ENCODE measurements around the gene TNS2. TPM values are rescaled to one million over a fixed set of nuclear protein-coding genes. Genes with fewer than 3 reads are reported as not detected.

TNS2 gene
- total RNA-seq, 1 donor from 2014 or later, result 2.5 TPM

DNA sequence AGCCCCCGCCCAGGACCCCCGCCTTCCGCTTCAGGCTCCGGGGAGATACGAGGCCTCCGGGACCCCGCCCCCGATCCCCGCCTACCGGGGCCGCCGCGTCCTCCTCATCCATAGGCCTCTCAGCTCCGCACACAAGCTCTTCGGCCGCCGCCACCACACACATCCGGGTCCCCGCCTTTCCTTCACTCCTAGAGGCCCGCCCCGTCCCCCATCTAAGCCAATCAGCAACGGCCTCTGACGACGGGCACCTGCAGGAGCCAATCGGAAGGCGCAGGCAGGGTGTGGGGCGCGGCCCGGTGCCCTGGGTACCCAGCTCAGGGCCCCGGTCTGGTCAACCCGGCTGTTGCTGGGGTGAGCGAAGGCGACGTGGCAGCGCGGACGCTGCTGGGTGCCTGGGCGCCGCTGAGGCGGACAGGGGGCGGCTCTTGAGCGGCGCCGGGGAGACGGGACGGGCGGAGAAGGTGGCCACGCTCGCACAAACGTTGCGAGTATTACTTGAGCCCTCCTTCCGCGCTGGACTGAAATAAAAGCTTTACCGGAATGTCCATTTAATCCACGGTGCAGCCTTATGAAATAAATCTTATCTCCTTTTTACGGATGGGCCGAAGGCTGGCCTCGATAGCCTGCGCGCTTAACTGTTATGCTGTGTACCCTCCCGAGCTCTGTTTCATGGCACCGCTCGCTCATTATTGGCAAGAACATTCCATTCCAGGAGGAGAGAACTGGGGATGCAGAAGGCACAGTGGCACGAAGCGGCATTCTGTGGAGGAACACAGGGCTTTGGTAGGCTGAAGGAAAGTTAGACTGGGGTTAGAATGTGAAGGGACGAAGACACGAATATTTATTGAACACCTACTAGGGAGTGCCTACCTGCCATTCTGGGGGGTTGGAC lies 29.6 kb downstream of the TNS2 start, which contains the start of gene SPRYD3:
TSS of gene SPRYD3 (minus strand) at position 165 of the 892 bp plus-strand sequence. CDS start at position 108, 57 bp downstream.
- Mint-ChIP-seq H3K36me3 (ENCODE audit: unreplicated experiment) (peaks cover 5% of the 10 kb centered on the region), H3K27ac (ENCODE audit: unreplicated experiment) (peak within 1 kb of the TSS; percentile 87), H3K4me1 (ENCODE audit: low read depth, unreplicated experiment) (no peaks in the 10 kb centered on the region), H3K9me3 (ENCODE audit: unreplicated experiment) (no peaks in the 10 kb centered on the region), H3K27me3 (ENCODE audit: unreplicated experiment) (peaks cover 2% of the 10 kb centered on the region), H3K4me3 (ENCODE audit: unreplicated experiment) (peak within 1 kb of the TSS; percentile 94)
- peak; percentile 96 for DNase-seq
- TF ChIP-seq, protein P1, sequence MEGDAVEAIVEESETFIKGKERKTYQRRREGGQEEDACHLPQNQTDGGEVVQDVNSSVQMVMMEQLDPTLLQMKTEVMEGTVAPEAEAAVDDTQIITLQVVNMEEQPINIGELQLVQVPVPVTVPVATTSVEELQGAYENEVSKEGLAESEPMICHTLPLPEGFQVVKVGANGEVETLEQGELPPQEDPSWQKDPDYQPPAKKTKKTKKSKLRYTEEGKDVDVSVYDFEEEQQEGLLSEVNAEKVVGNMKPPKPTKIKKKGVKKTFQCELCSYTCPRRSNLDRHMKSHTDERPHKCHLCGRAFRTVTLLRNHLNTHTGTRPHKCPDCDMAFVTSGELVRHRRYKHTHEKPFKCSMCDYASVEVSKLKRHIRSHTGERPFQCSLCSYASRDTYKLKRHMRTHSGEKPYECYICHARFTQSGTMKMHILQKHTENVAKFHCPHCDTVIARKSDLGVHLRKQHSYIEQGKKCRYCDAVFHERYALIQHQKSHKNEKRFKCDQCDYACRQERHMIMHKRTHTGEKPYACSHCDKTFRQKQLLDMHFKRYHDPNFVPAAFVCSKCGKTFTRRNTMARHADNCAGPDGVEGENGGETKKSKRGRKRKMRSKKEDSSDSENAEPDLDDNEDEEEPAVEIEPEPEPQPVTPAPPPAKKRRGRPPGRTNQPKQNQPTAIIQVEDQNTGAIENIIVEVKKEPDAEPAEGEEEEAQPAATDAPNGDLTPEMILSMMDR (IDR thresholded peaks at IDR 0.05; ENCODE audit: partially characterized antibody, unreplicated experiment), result no peak

DNA sequence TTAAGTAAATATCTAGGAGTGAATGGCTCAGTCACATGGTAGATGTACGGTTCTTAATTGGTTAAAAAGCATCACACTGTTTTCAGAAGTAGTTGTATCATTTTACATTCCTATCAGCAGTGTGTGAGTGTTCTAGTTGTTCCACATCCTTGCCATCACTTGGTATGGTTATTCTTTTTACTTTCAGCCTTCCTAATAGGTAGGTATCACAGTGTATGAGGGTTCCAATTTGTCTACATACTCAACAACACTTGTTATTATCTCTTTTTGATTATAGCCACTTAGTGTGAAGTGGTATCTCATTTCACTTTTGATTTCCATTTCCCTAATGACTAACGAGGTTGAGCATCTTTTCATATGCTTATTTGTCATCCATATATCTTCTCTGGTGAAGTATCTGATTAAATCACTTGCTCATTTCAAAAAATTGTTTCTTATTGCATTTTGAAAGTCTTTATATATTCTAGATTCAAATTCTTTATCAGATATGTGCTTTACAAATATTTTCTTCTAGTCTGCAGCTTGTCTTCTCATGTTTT lies 32.8 kb downstream of the TNS2 start:
- Mint-ChIP-seq H3K27me3 (ENCODE audit: unreplicated experiment) (peaks cover 4% of the 10 kb centered on the region), H3K9me3 (ENCODE audit: unreplicated experiment) (no peaks in the 10 kb centered on the region), H3K4me1 (ENCODE audit: low read depth, unreplicated experiment) (no peaks in the 10 kb centered on the region), H3K27ac (ENCODE audit: unreplicated experiment) (no peak overlapping the region), H3K36me3 (ENCODE audit: unreplicated experiment) (no peaks in the 10 kb centered on the region), H3K4me3 (ENCODE audit: unreplicated experiment) (no peak overlapping the region)
- no peak for DNase-seq
- TF ChIP-seq, protein P1 (IDR thresholded peaks at IDR 0.05; ENCODE audit: partially characterized antibody, unreplicated experiment), result no peak

DNA sequence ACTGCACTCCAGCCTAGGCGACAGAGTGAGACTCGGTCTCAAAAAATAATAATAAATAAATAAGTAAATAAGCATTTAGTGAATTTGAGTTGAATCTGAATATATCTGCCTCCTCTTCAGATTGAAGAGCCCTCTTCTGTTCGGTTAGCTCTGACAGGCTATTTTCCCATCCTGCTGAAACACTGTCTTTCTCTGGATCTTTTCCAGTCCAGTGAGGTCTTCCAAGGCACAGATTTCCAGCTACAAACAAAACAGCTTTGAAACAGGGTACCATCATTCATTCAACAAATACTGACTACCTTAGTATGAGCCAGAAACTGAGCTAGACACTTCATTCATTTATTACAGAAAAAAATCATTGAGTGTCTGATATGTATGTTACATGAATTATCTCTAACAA lies 36.5 kb downstream of the TNS2 start:
- TF ChIP-seq, protein P1 (IDR thresholded peaks at IDR 0.05; ENCODE audit: partially characterized antibody, unreplicated experiment), result no peak
- Mint-ChIP-seq H3K4me1 (ENCODE audit: low read depth, unreplicated experiment) (no peaks in the 10 kb centered on the region), H3K9me3 (ENCODE audit: unreplicated experiment) (peaks cover 1% of the 10 kb centered on the region), H3K4me3 (ENCODE audit: unreplicated experiment) (no peak overlapping the region), H3K36me3 (ENCODE audit: unreplicated experiment) (no peaks in the 10 kb centered on the region), H3K27me3 (ENCODE audit: unreplicated experiment) (peaks cover 4% of the 10 kb centered on the region), H3K27ac (ENCODE audit: unreplicated experiment) (no peak overlapping the region)
- no peak for DNase-seq

DNA sequence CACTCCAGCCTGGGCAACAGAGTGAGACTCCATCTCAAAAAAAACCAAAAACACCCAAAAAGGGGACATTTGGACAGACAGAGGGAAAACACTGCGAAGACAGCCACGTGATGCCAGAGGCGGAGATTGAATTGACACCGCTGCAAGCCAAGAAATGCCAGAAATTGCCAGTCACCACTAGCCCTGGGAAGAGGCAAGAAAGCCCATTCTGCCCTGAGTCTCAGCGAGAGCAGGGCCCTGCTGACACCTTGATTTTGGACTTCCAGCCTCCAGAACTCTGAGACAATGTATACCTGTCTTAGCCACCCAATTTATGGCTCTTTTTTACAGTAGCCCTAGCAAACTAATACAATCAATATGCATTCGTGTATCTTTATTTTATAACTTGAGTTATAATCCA lies 40.2 kb downstream of the TNS2 start:
- peaks cover 3% of the 10 kb centered on the region for H3K9me3 Mint-ChIP-seq (ENCODE audit: unreplicated experiment)
- no peak for DNase-seq
- no peaks in the 10 kb centered on the region for H3K36me3 Mint-ChIP-seq (ENCODE audit: unreplicated experiment)
- TF ChIP-seq, protein P1 (IDR thresholded peaks at IDR 0.05; ENCODE audit: partially characterized antibody, unreplicated experiment), result no peak
- H3K4me1 Mint-ChIP-seq (ENCODE audit: low read depth, unreplicated experiment), result no peaks in the 10 kb centered on the region
- H3K27ac Mint-ChIP-seq (ENCODE audit: unreplicated experiment), result no peak overlapping the region
- H3K27me3 Mint-ChIP-seq (ENCODE audit: unreplicated experiment), result peaks cover 7% of the 10 kb centered on the region
- H3K4me3 Mint-ChIP-seq (ENCODE audit: unreplicated experiment), result no peak overlapping the region

DNA sequence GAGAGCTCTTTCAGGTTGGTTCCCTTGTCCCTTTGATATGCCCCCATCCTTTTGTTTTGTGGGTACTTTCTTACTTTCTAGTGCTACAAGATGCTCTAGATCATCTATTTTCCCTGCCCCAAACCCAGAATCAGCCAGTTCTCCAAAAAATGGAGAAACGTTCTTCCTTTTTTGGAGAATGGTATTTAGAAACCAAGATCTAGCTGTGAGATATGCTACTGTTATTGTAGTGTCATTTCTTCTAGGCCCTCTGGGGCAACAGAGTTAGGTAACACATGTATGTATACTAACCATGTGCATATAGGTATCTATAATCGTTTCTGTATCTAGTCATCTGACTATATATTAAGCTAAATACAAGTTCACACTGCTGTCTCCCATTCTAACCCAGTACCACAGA lies 40.7 kb downstream of the TNS2 start:
- Mint-ChIP-seq H3K36me3 (ENCODE audit: unreplicated experiment) (no peaks in the 10 kb centered on the region), H3K9me3 (ENCODE audit: unreplicated experiment) (peaks cover 3% of the 10 kb centered on the region), H3K4me3 (ENCODE audit: unreplicated experiment) (no peak overlapping the region), H3K27ac (ENCODE audit: unreplicated experiment) (no peak overlapping the region), H3K27me3 (ENCODE audit: unreplicated experiment) (peaks cover 8% of the 10 kb centered on the region), H3K4me1 (ENCODE audit: low read depth, unreplicated experiment) (no peaks in the 10 kb centered on the region)
- no peak for DNase-seq
- TF ChIP-seq, protein P1 (IDR thresholded peaks at IDR 0.05; ENCODE audit: partially characterized antibody, unreplicated experiment), result no peak

Data from glutamatergic neuron (in vitro differentiated cells).